ENCODE data around the gene IL25.
"Not testable (repeated sequence)": the region's sequence is repeated elsewhere in the genome, so short reads cannot be mapped to it uniquely, and the experiment has no call there.

The IL25 gene

DNA sequence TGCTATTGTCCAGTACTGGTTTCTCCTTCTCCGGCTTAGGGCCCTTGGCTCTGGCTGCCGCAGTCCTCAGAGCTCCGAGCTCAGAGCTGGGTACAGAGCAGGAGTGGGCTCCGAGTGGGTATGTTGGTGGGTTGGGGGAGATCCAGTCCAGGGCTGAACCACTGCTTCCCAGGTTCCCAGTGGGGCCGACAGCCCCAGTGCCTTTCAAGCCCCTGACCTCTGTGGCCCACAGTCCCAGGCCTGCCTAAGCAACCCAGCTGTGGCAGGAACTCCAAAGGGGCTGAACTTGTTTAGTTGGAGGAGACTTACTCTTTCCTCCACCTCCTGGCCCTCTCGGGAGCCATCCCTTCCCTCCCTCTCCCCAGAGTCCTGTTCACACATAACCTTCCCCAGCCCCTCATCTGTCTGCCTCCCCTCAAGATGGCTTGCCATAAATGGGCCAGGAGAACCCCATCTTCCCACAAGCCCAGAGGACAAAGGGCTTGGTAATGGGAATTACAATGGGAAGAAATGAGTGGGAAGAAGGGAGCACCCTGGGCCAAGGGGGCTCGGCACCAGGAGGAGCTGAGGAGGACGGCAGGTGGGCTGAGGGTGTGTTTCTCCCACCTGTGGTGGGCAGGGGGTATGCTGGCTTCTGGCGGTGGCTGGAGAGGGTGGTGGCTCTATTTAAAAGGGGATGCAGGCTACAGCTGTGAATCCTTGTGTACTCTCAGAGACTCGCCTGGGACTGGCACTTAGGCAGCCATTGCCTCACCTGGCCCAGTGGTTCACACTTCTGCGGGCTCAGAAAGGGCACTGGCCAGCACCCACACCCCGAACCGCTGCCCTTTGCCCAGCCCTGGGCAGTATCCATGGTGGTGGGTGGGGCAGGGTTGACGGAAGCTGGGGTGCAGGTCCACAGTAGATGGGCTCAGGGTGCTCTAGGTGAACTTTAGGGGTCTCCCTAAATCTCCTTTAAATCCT is 39.2 kb downstream of the IL25 start:
- DNase-seq: no peak

DNA sequence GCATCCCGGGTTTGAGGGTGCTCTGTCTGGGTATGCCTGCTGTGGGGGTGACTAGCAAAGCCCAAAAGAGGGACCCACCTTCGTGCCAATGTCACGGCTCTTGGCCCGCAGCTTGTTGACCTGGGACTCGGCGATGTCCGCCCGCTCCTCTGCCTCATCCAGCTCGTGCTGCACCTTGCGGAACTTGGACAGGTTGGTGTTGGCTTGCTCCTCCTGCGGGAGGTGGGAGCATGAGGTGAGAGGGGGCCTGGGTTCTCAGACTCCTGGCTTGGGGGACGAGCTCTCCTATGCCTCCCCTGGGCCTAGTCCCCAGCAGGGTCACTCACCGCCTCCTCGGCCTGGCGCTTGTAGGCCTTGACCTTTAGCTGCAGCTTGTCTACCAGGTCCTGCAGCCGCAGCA is 41.1 kb downstream of the IL25 start:
- no peak for DNase-seq

DNA sequence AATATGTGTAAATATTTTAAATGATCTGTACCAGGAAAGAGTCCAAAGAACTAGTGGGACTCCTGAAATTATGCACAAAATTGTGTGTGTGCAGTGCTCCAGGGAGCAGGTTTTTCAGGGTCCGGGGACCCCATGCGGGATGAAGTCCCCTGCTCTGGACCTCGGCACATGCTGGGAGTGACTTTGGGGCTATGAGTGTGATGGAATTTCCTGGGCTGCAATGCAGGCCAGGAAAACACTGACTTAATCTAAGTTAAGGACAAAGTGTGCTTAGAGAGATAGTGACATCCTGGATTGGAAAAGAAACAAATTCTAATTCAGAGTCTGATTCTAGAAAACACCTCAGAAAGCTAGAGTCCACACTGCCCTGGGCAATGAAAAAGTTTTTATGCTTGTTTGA is 41.6 kb downstream of the IL25 start:
- DNase-seq: no peak

DNA sequence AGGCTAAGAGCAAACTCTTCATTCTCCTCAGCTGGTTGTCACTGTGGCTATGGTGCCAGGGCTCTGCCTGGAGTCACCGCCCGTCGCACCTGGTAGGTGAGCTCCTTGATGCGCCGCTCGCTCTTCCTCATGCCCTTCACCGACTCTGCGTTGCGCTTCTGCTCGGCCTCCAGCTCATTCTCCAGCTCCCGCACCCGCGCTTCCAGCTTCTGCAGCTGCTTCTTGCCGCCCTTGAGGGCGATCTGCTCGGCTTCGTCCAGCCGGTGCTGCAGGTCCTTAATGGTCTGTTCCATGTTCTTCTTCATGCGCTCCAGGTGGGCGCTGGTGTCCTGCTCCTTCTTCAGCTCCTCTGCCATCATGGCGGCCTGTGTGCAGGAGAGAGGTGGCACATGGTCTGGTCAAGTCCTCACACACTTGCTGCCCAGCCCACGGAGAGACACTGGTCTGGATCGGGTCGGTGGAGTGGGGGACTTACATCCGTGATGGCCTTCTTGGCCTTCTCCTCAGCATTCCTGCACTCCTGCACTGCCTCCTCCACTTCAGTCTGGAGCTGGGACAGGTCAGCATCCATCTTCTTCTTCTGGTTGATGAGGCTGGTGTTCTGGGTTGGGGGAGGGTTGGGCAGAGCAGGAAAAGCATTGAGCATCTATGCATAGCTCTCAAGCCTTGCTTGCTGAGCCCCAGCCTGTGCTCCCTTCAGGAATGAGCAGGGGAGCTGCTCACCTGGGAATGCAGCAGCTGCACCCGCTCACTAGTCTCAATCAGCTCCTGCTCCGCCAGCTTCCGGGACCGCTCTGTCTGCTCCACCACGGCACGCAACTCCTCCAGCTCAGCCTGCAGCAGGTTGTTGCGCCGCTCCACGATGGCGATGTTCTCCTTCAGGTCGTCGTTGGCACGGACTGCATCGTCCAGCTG is 42.6 kb downstream of the IL25 start:
- DNase-seq: no peak

DNA sequence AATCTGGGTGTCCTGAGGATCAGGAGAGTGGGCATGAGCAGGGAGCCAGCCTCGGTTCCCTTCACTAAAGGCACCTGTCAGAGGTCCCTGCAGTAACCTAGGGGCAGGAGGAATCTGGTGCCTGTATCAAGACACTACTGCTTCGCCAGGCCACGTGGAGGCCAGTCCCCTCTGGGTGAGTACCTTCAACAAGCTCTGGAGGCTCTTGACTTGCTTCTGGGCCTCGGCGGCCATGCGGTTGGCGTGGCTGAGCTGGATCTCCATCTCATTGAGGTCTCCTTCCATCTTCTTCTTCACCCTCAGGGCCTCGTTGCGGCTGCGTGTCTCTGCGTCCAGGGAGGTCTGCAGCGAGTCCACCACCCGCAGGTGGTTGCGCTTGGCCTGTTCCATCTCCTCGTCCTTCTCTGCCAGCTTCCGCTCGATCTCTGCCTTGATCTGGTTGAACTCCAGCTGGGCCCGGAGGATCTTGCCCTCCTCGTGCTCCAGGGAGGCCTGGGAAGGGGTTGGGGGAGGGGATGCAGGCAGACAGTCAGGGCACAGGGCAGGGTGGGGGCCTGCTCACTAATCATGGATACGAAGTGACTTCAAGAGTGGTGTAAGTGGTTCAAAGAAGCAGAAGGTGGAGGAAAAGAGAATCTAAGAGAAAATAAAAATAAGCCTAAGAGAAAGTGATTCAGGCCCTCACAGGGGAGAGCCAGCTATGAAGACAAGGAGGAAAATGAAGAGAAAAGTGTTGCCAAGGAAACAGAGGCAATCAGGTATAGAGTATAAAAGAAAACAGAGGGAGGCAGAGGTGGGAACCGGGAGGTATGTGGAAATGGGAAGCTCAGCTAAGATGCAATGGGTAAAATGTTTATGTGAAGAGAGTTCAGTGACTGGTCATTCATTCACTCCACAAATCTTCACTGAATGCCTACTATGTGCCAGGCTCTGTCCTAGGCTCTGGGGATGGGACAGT is 43.5 kb downstream of the IL25 start:
- DNase-seq: no peak

DNA sequence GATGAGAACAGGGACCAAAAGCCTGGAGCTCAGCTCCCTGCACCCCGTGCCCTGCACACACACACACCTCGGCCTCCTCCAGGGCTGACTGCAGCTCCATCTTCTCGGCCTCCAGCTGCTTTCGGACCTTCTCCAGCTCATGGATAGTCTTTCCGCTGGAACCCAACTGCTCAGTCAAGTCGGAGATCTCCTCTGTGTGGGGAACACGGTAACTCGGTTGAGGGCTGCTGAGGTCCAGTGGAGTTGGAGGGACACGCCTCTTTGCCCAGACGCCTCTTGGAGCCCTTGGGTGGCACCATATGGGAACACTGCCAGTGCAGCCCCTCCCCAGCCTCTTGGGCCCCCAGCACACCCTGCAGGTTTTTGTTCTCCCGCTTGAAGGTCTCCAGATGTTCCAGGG is 44.2 kb downstream of the IL25 start:
- DNase-seq: no peak

DNA sequence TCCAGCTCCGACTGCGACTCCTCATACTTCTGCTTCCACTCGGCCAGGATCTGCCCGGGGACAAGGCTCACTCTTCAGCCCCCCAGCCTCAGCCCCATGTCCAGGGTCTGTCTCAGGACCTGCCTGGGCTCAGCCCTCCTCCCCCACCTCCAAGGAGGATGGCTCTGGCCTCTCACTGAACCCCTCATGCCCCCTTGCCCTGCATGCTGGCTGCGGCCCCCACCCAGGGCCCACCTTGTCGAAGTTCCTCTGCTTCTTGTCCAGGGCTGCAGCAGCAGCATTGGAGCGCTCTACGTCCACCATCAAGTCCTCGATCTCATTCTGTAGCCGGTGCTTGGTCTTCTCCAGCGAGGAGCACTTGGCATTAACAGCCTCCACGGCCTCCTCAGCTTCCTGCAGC is 44.7 kb downstream of the IL25 start:
- not testable (repeated sequence) for DNase-seq

DNA sequence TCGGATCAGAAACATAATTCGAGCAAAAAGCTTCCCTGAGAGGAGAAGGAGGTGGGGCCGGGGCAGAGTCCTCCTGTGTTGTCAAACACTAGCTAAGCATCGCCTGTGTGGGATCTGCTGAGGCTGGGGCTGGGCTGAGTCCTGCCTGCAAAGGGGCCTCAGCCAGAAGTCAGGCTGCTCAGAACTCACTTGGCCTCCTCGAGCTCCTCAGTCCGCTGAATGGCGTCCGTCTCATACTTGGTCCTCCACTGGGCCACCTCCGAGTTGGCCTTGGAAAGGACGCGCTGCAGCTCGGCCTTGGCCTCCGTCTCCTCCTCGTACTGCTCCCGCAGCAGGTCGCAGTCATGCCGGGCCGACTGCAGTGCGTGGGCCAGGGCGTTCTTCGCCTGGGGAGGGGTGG is 45.4 kb downstream of the IL25 start:
- no peak for DNase-seq

DNA sequence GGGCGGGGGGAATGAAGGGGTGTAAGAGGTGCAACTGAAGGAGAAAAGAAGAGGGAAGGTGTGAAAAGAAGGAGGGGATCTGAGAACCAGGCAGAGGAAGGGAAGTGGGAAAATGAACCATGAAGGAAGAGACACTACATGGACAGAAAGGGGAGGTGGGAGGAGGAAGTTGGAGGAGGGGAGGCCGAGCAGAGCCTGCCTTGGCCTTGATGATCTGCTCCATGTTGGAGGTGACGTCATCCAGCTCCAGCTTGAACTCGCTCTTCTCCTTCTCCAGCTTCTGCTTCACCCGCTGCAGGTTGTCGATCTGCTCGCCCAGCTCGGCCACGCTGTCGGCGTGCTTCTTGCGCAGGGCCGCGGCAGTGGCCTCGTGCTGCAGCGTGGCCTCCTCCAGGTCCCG is 47.0 kb downstream of the IL25 start:
- not testable (repeated sequence) for DNase-seq

DNA sequence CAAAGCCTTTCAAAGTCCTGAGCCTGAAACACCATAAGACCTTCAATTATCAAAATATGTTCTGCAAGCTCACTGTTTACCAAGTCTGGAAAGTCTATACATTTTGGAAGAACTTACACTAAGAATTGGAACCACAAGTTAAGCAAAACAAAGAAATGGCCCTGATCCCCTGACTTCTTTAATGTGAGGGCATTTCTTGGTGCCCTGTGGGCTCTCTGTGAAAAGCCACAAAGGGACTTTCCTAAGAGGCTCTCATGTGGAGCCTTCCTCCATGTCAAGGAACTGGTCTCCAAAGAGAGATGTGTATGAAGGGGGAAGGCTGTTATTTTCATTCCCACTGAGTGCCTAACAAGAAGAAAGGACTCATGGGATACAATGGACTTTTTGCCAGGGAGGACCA is 49.0 kb downstream of the IL25 start:
- peak; percentile 70 for DNase-seq

DNA sequence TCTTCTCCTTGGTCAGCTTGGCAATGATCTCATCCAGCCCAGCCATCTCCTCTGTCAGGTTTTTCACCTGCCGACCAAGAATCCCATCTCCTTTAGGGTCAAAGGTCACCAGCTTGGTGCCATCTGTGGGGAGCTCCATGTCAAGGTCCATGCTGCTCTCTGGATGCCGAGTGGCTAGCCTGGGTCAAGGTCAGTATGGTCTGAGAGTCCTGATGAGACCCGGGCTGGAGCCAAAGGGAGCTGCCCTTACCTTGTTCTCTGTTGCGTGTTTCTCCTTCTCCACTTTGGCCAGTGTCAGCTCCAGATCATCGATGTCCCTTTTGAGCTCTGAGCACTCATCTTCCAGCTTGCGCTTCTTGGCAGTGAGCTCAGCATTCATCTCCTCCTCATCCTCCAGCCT is 51.0 kb downstream of the IL25 start:
- no peak for DNase-seq

DNA sequence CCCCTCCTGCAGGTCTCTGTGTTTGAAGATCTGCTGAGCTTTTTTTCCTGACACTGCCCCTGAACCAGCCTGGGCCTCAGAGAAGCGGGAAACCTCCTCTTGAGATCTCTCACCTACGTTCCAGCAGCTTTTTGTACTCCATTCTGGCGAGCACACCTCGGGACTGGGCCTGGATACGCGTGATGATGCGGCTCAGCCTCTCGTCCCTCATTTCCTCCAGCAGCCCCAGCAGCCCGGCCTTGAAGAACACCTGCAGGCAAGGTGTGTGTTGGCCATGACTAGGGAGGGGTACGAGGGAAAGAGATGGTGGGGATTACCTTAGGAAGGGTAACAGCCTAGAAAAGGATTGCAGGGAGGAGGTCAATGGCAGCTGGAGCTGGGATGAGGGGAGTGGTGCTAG is 52.6 kb downstream of the IL25 start:
- DNase-seq: no peak

DNA sequence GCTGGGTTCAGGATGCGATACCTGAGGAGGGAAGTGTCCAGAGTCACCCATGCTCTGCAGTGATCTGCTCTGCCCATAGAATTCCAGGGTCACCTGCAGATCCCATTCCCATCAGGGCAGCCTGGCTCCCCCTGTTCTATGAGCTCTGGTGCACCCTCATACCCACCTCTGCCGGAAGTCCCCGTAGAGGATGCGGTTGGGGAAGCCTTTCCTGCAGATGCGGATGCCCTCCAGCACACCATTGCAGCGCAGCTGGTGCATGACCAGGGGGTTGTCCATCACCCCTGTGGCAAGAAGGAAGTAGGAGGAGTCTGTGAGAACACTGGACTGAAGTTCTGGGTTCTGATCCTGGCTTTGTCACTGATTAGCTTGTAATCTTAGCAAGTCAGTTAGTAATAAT is 53.2 kb downstream of the IL25 start:
- not testable (repeated sequence) for DNase-seq
